Lower leg skin (tissue), 4 donors: ENCODE results near the gene MEPCE. TPM values are rescaled to one million over a fixed set of nuclear protein-coding genes. Genes with fewer than 3 reads are reported as not detected.

Source experiments
- DNase-seq, 2 donors: peaks; one replicate each; pipeline ENCODE4 v3.0.0-alpha.2; 2019; ENCODE audit warnings: low spot score in 2 of 2
- H3K4me3 ChIP-seq: fragments of 200-600 bp; sonication (generic); 2 replicates; pipeline ENCODE4 v1.5.1; 2017; ENCODE audit warnings: mild to moderate bottlenecking, low read depth; ENCODE audit not compliant: poor library complexity, severe bottlenecking
- POLR2A ChIP-seq, 2 donors: fragments of 450-650 bp; IDR thresholded peaks; one replicate each; pipeline ENCODE4 v1.6.1; 2016 to 2017; ENCODE audit warnings: antibody characterized with exemption in 2 of 2, mild to moderate bottlenecking in 1 of 2, moderate library complexity in 1 of 2
- WGBS, 2 donors: methylation state at CpG; one replicate each; pipeline ENCODE4 v1.1.5; 2018; 5-methylcytosine and 5-hydroxymethylcytosine counted together
- intact Hi-C: fragments of 100-400 bp; cut with DNase I; formaldehyde crosslinking; loops from one replicate; pipeline ENCODE4 v1.15.0; 2023; ENCODE audit warnings: low total_unique reads
- total RNA-seq, 4 donors: library from RNA; depleted of rRNA; stranded (reverse); fragments of >200 nt; gene quantifications; one replicate each; pipeline ENCODE4 v1.1.0, GENCODE V29; 2016
- TF ChIP-seq, protein P1 (sequence below), 3 donors: fragments of 450-650 bp; IDR thresholded peaks; one replicate each; pipeline ENCODE4 v1.5.1; 2016; ENCODE audit warnings: antibody characterized with exemption in 3 of 3, mild to moderate bottlenecking in 3 of 3, moderate library complexity in 2 of 3

Gene MEPCE
- total RNA-seq, 4 donors from 2014 or later = 26.1 to 54.4 (median 37.4) TPM

DNA sequence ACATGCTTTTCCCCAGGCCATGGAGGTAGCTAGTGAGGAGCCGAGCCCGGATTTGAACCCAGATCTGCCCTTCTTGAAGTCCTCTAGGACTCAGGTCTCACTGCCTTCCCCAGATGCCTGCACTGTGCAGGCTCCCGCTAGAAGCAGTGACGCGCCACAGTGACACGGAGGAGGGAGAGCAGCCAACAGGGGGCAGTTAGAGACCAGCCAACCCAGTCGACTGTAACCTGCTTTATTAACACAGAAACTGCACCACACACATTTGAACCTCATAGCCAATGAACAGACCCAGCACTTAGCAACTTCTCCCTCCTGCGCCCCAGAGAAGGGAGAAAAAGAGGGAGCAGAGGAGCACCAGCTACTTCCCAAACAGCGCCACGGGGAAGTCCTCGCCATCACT, 29.0 kb upstream of the MEPCE start:
- intact Hi-C loops = no loop called here
- no peak for DNase-seq
- H3K4me3 ChIP-seq = no peak overlapping the region
- TF ChIP-seq, protein P1, sequence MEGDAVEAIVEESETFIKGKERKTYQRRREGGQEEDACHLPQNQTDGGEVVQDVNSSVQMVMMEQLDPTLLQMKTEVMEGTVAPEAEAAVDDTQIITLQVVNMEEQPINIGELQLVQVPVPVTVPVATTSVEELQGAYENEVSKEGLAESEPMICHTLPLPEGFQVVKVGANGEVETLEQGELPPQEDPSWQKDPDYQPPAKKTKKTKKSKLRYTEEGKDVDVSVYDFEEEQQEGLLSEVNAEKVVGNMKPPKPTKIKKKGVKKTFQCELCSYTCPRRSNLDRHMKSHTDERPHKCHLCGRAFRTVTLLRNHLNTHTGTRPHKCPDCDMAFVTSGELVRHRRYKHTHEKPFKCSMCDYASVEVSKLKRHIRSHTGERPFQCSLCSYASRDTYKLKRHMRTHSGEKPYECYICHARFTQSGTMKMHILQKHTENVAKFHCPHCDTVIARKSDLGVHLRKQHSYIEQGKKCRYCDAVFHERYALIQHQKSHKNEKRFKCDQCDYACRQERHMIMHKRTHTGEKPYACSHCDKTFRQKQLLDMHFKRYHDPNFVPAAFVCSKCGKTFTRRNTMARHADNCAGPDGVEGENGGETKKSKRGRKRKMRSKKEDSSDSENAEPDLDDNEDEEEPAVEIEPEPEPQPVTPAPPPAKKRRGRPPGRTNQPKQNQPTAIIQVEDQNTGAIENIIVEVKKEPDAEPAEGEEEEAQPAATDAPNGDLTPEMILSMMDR (IDR thresholded peaks at IDR 0.05) = no peak
- TF ChIP-seq POLR2A (IDR thresholded peaks at IDR 0.05) = no peak
- 86 to 88% methylated on average over 11 of the region's 11 CpGs for WGBS, 2 donors

DNA sequence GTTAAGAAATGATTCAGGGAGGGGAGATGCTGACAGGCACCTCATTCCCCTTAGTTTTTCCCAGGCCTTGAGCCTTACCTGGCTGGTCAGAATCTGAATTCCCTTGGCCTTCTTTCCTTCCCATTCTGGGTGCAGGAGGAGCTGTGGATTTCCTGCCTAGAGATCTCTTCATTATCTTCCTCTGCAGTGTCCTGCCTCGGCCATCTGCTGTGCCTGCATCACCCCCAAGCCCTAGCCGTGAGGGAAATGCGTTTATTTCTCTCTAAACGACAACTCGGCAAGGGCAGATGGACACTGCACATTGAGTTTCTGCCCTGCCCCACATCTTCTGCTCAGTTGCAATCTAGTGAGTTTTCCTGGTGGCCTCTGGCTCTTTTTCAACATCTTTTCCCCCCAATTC, 27.8 kb upstream of the MEPCE start:
- no peak overlapping the region for H3K4me3 ChIP-seq
- WGBS, 2 donors = 86 to 88% methylated on average over 5 of the region's 5 CpGs
- DNase-seq = no peak
- TF ChIP-seq, protein P1 (IDR thresholded peaks at IDR 0.05) = no peak
- TF ChIP-seq POLR2A (IDR thresholded peaks at IDR 0.05) = no peak
- intact Hi-C loops = no loop called here

DNA sequence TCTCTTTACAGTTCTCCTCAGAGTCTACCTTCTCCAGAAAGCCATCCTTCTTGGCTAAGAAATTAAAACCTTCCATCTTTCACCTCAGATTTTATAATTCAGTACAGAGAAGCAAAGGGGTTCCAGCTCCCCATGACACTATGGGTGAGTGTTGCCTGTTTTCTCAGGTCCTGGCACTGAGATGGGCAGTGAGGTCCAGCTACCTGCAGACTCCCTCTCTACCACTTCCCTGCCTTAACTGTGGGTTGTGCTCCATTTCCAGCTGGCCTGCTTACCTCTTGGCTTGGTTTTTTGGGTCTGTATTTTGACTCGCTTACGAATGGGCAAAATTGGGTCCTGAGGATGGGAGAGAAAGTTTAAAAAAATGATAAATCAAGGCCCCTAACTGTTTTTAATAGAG, 27.4 kb upstream of the MEPCE start:
- 96 to 97% methylated on average over 2 of the region's 2 CpGs for WGBS, 2 donors
- no peak overlapping the region for H3K4me3 ChIP-seq
- DNase-seq = no peak
- intact Hi-C loops = no loop called here
- TF ChIP-seq, protein P1 (IDR thresholded peaks at IDR 0.05) = no peak
- no peak for TF ChIP-seq POLR2A (IDR thresholded peaks at IDR 0.05)

DNA sequence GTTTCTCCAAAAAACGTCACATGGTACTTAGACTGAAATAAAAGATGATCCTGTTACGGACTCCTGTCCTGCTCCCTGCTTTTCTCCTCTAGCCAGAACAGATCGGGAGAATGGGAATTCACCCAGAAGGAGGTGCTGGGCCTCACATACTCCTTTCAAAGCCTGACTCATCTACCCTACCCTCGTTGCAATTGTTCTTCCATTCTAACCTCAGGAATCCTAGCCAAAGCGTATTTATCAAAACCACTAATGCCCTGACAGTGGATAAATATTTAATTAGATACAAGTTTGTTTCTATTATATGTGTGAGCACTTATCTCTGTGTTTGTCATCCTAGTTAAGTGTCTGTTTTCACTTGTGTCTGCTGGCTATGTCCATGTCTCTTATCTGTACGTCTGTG, 22.9 kb upstream of the MEPCE start:
- intact Hi-C loops = no loop called here
- DNase-seq = no peak
- WGBS, 2 donors = 69 to 70% methylated on average over 6 of the region's 6 CpGs
- H3K4me3 ChIP-seq = no peak overlapping the region
- TF ChIP-seq, protein P1 (IDR thresholded peaks at IDR 0.05) = no peak
- TF ChIP-seq POLR2A (IDR thresholded peaks at IDR 0.05) = no peak

DNA sequence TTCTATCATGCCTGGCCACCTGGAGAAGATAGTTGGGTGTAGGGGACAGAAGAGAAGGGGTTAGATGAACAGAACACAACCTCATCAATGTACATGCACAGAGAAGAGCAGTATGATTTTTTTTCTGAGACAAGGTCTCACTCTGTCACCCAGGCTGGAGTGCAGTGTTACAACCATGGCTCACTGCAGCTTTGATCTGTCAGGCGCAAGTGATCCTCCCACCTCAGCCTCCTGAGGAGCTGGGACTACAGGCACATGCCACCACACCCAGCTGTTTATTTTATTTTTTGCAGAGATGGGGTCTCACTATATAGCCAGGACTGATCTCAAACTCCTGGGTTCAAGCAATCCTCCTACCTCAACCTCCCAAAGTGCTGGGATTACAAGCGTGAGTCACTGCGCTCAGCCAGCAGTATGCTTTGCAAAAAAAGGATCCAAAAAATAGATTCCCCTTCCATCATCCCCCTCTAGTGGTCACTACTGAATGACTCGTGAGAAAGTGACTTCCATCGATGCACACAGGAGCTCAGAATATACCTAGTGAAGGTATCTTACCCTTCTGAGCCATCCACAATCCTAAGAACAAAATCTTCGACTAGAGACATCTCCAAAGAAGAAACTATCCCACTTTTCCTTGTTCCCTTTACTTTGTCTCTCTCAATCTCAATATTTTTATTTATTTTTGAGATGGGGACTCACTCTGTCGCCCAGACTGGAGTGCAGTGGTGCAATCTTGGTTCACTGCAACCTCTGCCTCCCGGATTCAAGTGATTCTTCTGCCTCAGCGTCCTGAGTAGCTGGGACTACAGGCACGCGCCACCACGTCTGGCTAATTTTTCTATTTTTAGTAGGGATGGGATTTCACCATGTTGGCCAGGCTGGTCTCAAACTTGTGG, 22.1 kb upstream of the MEPCE start:
- intact Hi-C loops = no loop called here
- WGBS, 2 donors = 57% methylated on average over 12 of the region's 12 CpGs
- no peak overlapping the region for H3K4me3 ChIP-seq
- no peak for DNase-seq
- no peak for TF ChIP-seq POLR2A (IDR thresholded peaks at IDR 0.05)
- TF ChIP-seq, protein P1 (IDR thresholded peaks at IDR 0.05) = no peak
